Measurements from ENCODE around the gene R3HDML.

DNA sequence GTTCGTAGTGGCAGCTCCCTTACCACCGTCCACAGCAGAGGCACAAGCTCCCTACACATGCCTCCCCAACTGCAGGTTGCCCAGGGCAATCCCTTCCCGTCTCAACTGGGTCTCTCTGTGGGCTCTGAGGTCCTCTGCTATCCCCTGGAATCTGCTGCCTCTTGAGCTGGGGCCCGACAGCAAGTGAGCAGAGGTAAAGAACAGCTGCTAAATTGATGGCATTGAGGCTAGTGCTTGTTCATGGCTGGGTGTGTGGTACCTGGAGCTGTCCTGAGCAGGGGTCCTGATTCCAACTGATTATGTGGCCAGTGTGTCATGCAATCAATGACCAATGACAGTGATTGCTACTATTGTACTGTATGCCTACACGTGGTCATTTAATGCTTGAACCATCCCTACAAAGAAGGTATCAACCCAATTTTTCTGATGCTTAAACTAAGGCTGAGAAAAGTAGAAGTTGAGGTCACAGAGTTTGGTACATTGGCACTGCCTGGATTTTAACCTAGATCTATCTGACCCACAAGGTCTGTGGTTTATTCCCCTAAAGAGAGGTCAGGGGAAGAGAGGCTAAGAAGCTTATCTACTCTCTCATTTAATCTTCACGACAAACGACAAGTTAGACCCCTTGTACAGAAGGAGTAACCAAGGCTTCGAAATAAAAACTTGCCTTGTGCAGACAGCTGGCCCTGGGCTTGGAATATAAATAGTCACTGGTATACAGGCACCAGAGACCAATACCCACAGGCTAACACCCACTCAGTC is 59.7 kb downstream of the R3HDML start:
- no peak for TF ChIP-seq CC2D1A (IDR thresholded peaks at IDR 0.05)
- TF ChIP-seq, protein P1, sequence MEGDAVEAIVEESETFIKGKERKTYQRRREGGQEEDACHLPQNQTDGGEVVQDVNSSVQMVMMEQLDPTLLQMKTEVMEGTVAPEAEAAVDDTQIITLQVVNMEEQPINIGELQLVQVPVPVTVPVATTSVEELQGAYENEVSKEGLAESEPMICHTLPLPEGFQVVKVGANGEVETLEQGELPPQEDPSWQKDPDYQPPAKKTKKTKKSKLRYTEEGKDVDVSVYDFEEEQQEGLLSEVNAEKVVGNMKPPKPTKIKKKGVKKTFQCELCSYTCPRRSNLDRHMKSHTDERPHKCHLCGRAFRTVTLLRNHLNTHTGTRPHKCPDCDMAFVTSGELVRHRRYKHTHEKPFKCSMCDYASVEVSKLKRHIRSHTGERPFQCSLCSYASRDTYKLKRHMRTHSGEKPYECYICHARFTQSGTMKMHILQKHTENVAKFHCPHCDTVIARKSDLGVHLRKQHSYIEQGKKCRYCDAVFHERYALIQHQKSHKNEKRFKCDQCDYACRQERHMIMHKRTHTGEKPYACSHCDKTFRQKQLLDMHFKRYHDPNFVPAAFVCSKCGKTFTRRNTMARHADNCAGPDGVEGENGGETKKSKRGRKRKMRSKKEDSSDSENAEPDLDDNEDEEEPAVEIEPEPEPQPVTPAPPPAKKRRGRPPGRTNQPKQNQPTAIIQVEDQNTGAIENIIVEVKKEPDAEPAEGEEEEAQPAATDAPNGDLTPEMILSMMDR (IDR thresholded peaks at IDR 0.05 in 2 of 3, conservative IDR thresholded peaks at IDR 0.05 in 1 of 3; ENCODE audit: insufficient read depth in 2 of 3, low read depth in 1 of 3, low read length in 3 of 3), result no peak
- TF ChIP-seq ZC3H11A (IDR thresholded peaks at IDR 0.05; ENCODE audit: low read depth, low read length), result no peak
- TF ChIP-seq TBL1XR1 (IDR thresholded peaks at IDR 0.05; ENCODE audit: low read length in 2 of 2), result no peak
- no peak for TF ChIP-seq PTBP1 (IDR thresholded peaks at IDR 0.05; ENCODE audit: low read depth, low read length)
- TF ChIP-seq, protein P2, sequence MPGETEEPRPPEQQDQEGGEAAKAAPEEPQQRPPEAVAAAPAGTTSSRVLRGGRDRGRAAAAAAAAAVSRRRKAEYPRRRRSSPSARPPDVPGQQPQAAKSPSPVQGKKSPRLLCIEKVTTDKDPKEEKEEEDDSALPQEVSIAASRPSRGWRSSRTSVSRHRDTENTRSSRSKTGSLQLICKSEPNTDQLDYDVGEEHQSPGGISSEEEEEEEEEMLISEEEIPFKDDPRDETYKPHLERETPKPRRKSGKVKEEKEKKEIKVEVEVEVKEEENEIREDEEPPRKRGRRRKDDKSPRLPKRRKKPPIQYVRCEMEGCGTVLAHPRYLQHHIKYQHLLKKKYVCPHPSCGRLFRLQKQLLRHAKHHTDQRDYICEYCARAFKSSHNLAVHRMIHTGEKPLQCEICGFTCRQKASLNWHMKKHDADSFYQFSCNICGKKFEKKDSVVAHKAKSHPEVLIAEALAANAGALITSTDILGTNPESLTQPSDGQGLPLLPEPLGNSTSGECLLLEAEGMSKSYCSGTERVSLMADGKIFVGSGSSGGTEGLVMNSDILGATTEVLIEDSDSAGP (CRISPR knock-in tag; IDR thresholded peaks at IDR 0.05), result no peak
- no peak for TF ChIP-seq FOS (IDR thresholded peaks at IDR 0.05; ENCODE audit: extremely low read depth, insufficient read length)

Data from K562 (cell line).